NCI-H748 (cell line): ENCODE measurements around the gene CDX4.
"Not testable (repeated sequence)": the region's sequence is repeated elsewhere in the genome, so short reads cannot be mapped to it uniquely, and the experiment has no call there.

Experiments
- DNase-seq: peaks from one replicate; lab custom pipeline; 2025; ENCODE audit not compliant: unreplicated experiment; lab: John Stamatoyannopoulos, UW

CDX4 gene

GRCh38 chrX:73446831-73447230, at the start of gene CDX4:
Gene CDX4 (plus strand): TSS chrX:73447053. CDS start chrX:73447254, 201 bp downstream.
- DNase-seq, result no peak

- no peak for DNase-seq
Measured at GRCh38 chrX:73398185-73398914, 48.5 kb upstream of the CDX4 start.

- DNase-seq, result no peak
Measured at GRCh38 chrX:73400136-73400748, 46.6 kb upstream of the CDX4 start.

- peak; percentile 10 for DNase-seq
Measured at GRCh38 chrX:73401591-73402266, 45.1 kb upstream of the CDX4 start.

- DNase-seq, result no peak
Measured at GRCh38 chrX:73412930-73413329, 33.9 kb upstream of the CDX4 start.

GRCh38 chrX:73447311-73447794, 500 bp downstream of the CDX4 start:
- no peak for DNase-seq

- DNase-seq, result peak; percentile 23
Measured at GRCh38 chrX:73448379-73448778, 1.5 kb downstream of the CDX4 start.

- no peak for DNase-seq
Measured at GRCh38 chrX:73455171-73455570, 8.3 kb downstream of the CDX4 start.

- no peak for DNase-seq
Measured at GRCh38 chrX:73457306-73457705, 10.5 kb downstream of the CDX4 start.

- DNase-seq, result no peak
Measured at GRCh38 chrX:73468376-73468775, 21.5 kb downstream of the CDX4 start.

GRCh38 chrX:73478961-73479360, 32.1 kb downstream of the CDX4 start:
- DNase-seq, result peak; percentile 13

GRCh38 chrX:73481521-73481920, 34.7 kb downstream of the CDX4 start:
- no peak for DNase-seq

GRCh38 chrX:73490661-73491060, 43.8 kb downstream of the CDX4 start:
- DNase-seq, result no peak

- DNase-seq, result not testable (repeated sequence)
Measured at GRCh38 chrX:73492178-73492577, 45.3 kb downstream of the CDX4 start.
